Nephron progenitor cell (in vitro differentiated cells): ENCODE measurements around the gene DRGX.

Experiments
- DNase-seq: peaks from one replicate; pipeline ENCODE4 v3.0.0; 2021
- H3K27ac Mint-ChIP-seq: 2 replicates; pipeline ENCODE4 v1.8.0; 2021; ENCODE audit warnings: mild to moderate bottlenecking, moderate library complexity, mixed read lengths
- H3K27me3 Mint-ChIP-seq: 2 replicates; pipeline ENCODE4 v1.8.0; 2021; ENCODE audit warnings: mild to moderate bottlenecking, low read depth, mixed read lengths; ENCODE audit not compliant: poor library complexity
- H3K36me3 Mint-ChIP-seq: 2 replicates; pipeline ENCODE4 v1.8.0; 2021; ENCODE audit warnings: low read depth, mixed read lengths
- H3K4me1 Mint-ChIP-seq: 2 replicates; pipeline ENCODE4 v1.8.0; 2021; ENCODE audit warnings: mixed read lengths
- H3K4me3 Mint-ChIP-seq: 2 replicates; pipeline ENCODE4 v1.8.0; 2021; ENCODE audit warnings: mild to moderate bottlenecking, moderate library complexity, mixed read lengths
- H3K9me3 Mint-ChIP-seq: 2 replicates; pipeline ENCODE4 v1.8.0; 2021; ENCODE audit warnings: mild to moderate bottlenecking, moderate library complexity, mixed read lengths
- CTCF ChIP-seq: fragments of 200-600 bp; sonication (generic); IDR thresholded peaks from 2 replicates; pipeline ENCODE4 v1.5.0; 2021; ENCODE audit warnings: antibody characterized with exemption

DRGX gene

GRCh38 chr10:49330127-49330665 lies 65.7 kb downstream of the DRGX start:
- Mint-ChIP-seq H3K27me3 (peaks cover 12% of the 10 kb centered on the region), H3K4me3 (no peak overlapping the region), H3K27ac (no peak overlapping the region), H3K36me3 (no peaks in the 10 kb centered on the region), H3K9me3 (peaks cover 1% of the 10 kb centered on the region), H3K4me1 (no peaks in the 10 kb centered on the region)
- TF ChIP-seq CTCF = no peak
- no peak for DNase-seq

- Mint-ChIP-seq H3K4me3 (no peak overlapping the region), H3K9me3 (no peaks in the 10 kb centered on the region), H3K27ac (no peak overlapping the region), H3K4me1 (no peaks in the 10 kb centered on the region), H3K27me3 (peaks cover 12% of the 10 kb centered on the region), H3K36me3 (no peaks in the 10 kb centered on the region)
- no peak for TF ChIP-seq CTCF
- DNase-seq = no peak
Measured at GRCh38 chr10:49329146-49329505, 66.8 kb downstream of the DRGX start.

GRCh38 chr10:49328401-49329145 lies 67.3 kb downstream of the DRGX start:
- H3K4me3 Mint-ChIP-seq = no peak overlapping the region
- H3K36me3 Mint-ChIP-seq = no peaks in the 10 kb centered on the region
- no peak for TF ChIP-seq CTCF
- no peak overlapping the region for H3K27ac Mint-ChIP-seq
- no peaks in the 10 kb centered on the region for H3K9me3 Mint-ChIP-seq
- no peaks in the 10 kb centered on the region for H3K4me1 Mint-ChIP-seq
- no peak for DNase-seq
- peaks cover 16% of the 10 kb centered on the region for H3K27me3 Mint-ChIP-seq

GRCh38 chr10:49327036-49327813 lies 68.7 kb downstream of the DRGX start:
- no peak for DNase-seq
- Mint-ChIP-seq H3K36me3 (no peaks in the 10 kb centered on the region), H3K27ac (no peak overlapping the region), H3K9me3 (no peaks in the 10 kb centered on the region), H3K4me1 (no peaks in the 10 kb centered on the region), H3K27me3 (peaks cover 19% of the 10 kb centered on the region), H3K4me3 (no peak overlapping the region)
- no peak for TF ChIP-seq CTCF

- no peak for DNase-seq
- no peaks in the 10 kb centered on the region for H3K4me1 Mint-ChIP-seq
- H3K4me3 Mint-ChIP-seq = no peak overlapping the region
- H3K9me3 Mint-ChIP-seq = no peaks in the 10 kb centered on the region
- TF ChIP-seq CTCF = no peak
- no peaks in the 10 kb centered on the region for H3K36me3 Mint-ChIP-seq
- H3K27me3 Mint-ChIP-seq = peaks cover 19% of the 10 kb centered on the region
- H3K27ac Mint-ChIP-seq = no peak overlapping the region
Measured at GRCh38 chr10:49325916-49326783, 69.7 kb downstream of the DRGX start.
